HG03064 (cell line): Measurements from ENCODE around the gene MAPRE3.

Experiments
- ATAC-seq: cut with Tn5 transposase; IDR thresholded peaks from one replicate; pipeline ENCODE4 v1.9.1; 2021; ENCODE audit warnings: low read depth; ENCODE audit not compliant: unreplicated experiment

MAPRE3 gene

DNA sequence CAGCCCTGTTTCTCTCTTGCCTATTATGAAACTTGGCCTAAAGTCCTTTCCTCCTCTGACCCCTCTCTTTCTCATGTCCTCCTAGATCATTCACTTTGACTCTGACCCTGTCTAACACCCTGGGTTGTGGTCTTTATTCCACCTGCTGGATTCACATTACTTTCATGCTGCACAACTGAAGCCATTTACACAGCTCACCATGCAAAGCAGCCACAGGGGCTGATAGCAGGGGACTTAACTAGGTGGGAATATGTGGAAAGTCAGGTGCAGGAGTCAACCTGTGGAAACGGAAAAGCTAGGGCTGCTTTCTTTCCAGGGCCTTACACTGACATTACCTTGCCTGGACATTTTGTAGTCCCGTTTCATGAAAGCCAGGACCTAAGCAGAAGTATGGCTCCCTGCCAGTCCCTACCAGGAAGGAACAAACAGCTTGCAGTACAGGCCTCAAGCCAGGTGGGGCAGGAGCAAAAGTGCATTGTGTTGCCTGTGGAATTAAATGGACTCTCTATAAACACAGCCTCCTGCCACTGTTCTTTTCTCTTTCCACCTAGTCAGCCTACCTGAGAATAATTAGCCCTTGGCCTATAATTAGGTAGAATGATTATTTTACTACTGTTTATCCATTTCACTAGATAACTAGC lies 11.8 kb downstream of the MAPRE3 start:
- ATAC-seq: no peak

DNA sequence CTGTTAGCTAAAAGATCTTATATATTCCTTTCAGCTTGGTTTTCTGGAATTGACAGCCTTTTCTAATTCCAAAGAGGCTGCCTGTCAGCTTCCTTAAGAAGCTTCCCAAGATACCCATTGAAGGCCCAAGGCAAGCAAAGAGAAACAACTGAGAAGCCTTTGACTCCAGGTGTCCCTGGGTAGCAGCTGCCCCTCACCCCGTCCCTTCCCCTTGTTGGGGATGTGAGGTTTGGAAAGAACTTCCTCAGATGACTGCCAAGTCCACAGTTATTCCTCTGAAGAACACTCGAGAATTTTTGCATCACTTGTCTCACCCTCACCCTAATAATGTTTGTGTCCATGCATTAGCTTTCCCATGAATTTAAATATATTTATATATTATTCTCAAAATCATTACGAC lies 13.3 kb downstream of the MAPRE3 start:
- no peak for ATAC-seq

DNA sequence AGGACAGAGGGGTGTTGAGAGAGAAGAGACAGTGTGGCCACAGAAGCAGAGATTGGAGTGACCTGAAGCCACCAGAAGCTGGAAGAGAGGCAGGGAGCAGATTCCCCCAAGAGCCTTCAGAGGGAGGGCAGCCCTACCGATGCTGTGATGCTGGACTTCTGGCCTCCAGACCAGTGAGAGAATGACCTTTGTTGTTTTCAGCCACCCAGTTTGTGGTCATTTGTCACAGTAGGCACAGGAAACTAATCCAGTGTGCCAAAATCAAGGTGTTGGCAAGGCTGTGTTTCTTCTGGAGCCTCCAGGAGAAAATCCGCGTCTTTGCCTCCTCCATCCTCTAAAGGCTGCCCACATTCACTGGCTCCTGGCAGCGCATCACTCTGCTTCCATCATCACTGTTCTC lies 15.4 kb downstream of the MAPRE3 start:
- no peak for ATAC-seq

DNA sequence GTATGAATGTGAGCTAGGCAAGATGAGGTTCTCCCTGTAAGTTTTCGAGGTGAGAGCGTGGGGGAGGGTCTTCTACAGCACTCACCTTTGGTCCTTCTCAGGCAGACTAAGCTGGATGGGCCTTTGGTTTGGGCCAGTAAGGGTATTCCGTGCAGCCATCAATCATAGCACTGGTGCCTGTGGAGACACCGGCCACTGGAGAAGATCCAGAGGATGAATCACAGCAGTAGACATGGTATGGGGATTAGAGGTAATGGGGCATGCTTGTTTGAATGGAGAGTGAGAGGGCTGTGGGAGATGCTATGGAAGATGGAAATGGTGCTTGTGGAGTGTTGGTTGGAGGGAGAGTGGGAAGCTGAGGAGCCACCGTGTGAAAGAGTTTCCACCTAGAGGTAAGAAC lies 16.1 kb downstream of the MAPRE3 start:
- ATAC-seq: no peak

DNA sequence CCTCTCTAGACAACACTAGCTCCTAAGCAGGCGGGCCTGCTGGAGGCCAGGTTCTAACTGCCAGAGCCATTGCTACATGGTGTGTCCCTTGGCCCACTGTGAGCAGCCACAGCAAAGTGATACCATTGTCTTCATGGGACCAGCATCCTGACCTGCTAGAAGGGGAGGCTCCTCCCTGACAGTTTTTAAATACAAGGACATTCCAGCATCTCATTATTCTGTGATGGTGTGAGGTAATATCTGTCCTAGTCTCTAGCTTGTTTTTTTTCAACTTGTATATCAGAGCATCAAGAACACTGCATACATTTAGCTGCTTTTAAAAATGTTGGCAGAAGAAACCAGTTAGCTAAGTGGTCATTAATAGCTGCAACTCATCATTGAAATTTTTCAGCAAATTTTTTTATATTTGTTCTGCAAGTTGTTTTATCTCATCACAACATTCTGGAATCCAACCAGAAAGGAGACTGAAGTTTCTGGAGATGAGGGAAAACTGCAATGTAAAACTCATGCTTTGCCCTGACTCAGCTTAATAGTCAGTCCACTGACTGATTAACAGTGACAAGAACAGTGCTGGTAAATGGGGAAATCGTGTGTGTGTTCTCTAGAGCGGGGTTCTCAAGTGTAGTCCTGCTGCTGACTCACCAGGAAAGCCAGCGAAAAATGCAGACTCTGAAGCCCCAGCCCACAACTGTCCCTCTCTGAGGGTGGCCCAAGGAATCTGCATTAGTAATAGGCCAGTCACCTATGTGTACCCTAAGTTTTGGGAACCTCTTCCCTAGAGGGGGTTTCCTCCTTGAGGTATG lies 17.8 kb downstream of the MAPRE3 start:
- ATAC-seq: no peak

DNA sequence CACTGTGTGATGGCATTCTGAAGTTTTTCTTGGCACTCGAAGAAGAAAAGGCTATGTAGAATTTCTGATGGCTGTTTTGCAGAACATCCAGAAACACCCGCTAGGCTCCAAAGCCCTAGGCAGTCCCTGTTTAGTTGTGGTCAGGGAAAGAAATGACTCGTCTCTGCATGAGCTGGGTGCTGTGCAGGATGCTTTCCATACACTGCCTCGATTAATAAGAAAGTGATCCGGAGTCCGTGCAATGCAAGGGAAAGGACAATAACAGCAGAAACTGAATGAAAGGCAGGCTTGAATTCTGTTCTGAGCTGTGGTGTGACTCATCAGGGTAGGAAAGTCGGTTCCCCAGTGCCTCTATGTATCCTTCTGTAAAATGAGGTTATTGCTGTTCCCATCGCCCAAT lies 18.7 kb downstream of the MAPRE3 start:
- ATAC-seq: no peak

DNA sequence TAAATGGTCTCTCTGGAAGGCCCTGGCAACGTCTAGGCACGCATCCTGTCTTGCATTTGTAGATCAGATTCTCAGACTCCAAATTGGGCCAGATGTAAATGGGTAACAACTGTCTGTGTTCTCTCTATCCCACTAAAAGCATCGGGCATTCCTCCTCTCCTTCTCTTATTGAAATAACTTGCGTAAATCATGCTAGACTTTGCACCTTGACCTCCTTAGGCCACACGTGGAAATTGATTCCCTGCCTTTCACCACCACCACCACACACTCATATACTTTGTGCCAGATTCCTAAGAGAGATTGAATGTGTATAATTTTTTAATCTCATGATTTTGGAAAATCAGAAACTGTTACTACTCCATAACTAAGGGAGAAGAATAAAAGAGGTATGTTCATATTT lies 21.3 kb downstream of the MAPRE3 start:
- no peak for ATAC-seq

DNA sequence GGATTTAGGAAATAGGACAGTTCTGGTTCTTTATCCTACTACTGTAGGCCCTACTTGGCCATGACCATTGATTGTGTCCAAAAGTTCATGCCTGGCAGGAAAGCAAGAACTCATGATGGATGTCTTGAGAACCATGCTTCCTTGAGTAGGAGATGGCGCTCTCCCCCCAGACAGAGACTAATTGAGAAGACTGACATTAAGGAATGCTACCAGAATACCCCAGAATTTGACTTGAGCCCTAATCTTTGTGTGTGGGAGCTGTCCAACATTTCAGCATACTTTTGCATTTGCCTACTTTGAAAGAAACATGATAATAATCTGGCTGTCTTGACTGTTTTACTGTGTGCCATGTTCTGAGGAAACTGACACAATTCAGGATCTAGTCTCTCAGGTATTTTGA lies 23.3 kb downstream of the MAPRE3 start:
- ATAC-seq: no peak

DNA sequence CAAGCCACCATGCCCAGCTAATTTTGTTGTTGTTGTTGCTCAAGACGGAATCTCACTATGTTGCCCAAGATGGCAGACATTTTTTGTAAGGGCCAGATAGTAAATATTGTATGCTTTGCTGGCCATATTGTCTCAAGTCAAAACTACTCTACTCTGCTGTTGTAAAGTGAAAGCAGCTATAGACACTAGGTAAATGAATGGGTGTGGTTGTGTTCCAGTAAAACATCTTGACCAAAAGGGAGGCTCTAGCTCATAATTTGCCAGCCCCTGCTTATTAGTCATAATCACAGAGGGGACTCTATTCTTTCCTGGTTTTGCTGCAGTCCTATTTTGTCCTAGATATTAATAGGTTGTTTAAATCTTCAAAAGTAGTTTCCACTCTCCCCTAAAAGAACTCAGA lies 24.5 kb downstream of the MAPRE3 start:
- no peak for ATAC-seq

DNA sequence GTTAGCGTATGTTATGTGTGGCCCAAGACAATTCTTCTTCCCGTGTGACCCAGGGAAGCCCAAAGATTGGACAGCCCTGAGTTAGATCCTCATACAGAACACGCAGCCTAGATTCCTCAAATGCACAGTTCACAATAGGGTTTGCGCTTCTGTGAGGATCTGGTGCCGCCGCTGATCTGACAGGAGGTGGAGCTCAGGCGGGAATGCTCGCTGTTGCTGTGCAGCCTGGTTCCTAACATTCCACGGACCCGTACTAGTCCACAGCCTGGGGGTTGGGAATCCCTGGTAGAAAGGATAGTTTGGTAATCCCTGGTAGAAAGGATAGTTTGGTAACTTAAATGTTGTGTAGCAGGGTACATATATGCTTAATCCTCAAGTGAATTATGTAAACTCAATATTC lies 27.0 kb downstream of the MAPRE3 start:
- no peak for ATAC-seq

DNA sequence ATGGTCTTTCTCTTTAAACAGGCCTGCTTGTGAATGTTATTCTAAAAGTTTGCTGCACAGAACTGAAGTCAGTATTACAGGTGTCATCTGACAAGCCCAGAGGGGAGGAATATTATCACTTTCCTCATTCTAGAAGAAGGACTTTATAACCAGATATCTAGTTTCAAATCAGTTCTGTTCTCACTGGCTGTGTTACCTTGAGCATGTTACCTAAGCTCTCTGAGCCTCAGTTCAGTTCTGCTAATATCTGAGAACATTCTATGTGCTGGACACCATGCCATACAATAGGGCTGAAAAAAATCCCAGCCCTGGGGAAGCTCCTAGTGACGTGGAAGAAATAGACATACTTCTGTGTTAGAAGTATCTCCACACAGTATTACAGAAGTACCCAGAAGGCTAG lies 27.9 kb downstream of the MAPRE3 start:
- no peak for ATAC-seq

DNA sequence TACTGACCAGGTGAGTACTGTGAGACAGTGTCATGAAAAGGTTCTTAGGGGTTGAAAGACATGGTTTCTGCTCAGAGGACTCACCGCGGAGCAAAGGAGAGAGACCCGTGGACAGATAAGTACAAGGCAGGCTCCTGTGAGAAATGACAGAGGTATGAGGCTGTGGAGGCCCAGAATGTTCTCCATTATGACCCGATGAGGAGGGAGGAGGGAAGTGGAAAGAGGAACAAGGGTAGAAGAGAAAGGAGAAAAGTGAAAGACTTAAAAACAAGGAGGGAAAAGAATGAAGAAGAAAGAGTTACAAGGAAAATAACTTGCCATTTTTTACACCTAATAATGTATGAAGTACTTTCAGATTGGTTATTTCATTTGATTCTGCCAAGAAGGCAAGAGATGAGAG lies 29.8 kb downstream of the MAPRE3 start:
- ATAC-seq: no peak

DNA sequence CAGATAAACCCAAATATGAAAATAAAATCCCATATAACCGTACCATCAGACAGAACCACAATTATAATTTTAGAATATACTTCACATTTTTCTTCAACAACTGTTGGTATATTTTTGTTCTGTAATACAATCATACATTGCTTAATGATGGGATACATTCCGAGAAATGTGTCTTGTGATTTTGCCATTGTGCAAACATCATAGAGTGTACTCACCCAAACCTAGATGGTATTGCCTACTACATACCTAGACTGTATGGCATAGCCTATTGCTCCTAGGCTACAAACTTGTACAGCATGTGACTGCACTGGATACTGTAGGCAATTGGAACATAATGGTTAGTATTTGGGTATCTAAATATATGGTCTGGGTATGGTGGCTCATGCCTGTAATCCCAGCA lies 30.6 kb downstream of the MAPRE3 start:
- ATAC-seq: no peak

DNA sequence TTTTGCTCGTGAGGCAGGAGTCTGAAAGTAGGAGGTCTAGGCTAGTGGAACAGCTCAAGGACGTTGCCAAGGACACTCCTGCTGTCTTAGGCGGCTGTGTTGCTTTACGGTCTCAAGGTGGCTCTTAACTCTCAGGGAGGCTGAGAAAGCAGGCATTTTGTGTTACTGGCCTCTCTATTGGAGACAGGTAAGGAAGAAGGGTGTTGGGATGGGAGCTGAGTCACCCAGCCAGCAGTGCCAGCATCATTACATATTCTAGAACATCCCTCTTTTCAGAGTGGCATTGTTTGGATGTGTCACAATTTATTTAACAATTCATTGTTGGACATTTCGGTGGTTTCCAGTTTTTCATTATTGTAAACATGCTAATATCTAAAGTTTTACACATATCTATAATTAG lies 31.5 kb downstream of the MAPRE3 start:
- ATAC-seq: no peak

DNA sequence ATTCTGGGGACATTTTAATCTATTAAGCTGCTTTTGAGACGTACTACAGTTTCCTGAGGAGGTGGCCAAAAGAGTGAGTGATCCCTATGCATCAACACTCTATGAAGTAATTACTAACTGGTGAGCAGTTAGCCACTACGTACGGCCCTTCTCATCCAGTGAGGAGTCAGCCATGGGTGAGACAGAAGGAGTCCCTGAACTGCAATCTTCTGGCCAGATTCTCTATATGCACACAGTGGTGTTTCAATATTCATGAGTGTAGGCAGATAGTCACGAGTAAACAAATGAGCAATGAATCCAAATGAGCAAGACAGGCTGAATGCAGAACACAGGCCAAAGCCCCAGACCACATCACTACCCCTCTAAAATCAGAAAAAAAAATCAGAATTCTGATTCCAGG lies 32.6 kb downstream of the MAPRE3 start:
- no peak for ATAC-seq

DNA sequence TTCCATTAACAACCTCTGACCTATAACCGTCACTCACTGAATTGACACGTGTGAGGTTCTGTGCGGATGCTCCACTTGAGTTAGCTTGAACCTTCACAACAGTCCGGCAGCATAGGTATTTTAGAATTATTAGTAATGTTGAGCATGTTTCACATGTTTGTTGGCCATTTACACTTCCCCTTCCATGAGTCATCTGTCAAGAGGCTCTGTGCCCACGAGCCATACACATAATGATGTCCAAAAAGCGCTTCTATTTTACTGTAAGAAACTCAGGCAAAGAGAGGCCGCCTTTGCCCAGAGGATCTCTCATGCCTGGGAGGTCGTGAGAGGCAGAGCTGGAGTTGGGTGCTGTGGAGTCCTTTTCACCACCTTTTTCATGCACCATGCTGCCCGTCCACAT lies 33.4 kb downstream of the MAPRE3 start:
- ATAC-seq: no peak

DNA sequence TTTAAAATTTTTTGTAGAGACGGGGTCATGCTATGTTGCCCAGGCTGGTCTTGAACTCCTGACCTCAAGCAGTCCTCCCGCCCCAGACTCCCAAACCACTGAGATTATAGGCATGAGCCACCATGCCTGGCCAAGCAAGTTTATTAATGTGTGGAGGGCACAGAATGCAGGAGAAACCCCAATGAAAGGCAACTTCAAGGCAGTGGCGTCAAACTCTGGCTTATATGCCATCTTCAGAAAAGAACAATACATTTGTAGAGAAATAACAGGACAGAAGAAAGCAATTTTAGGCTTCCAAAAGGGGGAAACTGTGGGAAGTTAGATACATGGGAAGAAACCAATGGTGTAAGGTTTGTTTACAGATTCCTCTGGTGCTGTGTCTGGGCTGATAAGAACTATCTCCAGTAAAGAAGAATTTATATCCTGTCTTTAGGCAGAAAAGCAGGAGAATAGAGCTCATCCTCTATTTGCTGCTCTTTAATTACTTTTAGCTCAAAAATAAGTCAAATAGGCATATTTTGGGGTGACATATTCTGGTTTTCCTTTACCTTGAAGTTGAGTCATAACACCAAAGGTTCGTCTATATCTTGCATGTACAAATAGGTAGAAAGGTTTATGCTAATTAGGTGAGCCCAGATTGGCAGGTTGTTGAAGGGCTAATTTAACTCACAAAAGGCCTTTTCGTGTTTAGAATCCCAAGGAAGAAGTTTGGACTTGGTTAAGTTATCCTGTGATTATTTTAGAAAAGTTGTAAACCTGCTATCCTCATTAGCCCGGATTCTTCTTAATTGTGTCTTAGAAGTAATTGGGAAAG lies 36.4 kb downstream of the MAPRE3 start:
- ATAC-seq: no peak

DNA sequence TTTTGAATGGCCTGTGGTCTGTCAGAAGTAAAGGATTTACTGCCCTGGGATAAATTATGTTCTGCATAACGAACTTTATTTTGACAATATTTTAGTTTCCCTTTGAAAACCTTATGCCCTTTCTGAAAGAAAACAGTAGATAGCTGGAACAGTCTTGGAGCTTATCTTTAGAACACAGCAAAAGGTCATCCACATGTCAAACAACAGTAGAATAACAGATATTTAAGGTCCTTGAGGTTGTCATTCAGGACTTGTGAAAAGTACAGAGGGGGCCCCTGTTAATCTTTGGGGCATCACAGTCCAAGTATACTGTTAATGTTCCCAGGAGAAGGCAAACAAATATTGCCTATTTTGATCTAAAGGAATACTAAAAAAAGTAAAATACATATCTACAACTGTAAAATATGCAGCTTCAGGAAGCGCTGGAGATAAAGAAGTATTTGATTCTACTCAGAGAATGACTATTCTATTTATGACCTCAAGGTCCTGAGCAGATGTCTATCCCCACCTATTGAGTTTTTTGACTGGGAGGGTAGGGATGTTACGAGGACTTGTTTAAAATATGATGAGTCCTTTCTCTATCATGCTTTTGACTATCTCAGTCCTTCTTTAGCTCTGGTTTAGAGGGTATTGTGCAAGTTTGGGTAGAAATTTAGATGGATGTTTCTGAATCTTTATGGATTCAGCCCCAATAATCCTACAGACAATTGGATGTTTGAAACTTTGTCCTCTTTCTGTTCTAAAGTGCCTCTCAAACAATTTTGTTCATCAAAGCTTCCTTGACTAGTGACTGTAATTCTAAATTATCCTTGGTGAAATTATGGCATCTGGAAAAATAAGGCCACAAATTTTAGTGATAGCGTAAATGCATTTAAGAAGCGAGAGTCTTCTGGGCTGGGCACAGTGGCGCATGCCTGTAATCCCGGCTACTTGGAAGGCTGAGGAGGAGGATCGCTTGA lies 37.3 kb downstream of the MAPRE3 start:
- no peak for ATAC-seq

DNA sequence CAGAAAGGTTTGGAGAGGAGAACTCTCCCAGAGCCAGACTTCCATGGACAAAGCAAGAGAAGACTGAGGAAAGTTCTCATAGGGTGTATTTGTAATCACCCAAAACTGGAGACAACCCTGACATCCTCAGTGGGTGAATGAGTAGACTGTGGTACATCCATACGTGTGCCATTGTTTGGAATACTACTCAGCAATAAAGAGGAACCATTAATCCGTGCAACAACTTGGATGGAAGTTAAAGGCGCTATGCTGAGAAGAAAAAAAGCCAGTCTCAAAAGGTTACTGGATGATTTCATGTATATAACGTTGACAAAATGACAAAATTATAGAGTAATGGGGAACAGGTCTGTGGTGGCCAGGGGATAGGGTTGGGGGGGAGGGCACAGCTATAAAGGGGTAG lies 38.2 kb downstream of the MAPRE3 start:
- no peak for ATAC-seq

DNA sequence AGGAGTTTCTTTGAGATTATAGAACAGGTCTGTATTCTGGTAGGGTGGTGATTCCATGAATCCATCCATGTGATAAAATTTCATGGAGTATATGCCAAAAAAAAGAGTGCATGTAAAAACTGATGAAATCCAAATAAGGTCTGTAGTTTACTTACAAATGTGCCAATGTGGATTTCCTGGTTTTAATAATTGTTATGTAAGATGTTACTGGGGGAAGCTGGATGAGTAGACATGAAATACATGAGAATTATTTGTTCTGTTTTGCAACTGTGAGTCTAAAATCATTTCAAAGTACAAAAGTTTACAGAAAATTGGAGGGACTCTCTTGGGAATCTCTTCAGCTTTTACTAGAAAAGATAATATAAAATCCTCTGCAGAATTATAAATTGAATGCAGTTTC lies 38.6 kb downstream of the MAPRE3 start:
- ATAC-seq: no peak

DNA sequence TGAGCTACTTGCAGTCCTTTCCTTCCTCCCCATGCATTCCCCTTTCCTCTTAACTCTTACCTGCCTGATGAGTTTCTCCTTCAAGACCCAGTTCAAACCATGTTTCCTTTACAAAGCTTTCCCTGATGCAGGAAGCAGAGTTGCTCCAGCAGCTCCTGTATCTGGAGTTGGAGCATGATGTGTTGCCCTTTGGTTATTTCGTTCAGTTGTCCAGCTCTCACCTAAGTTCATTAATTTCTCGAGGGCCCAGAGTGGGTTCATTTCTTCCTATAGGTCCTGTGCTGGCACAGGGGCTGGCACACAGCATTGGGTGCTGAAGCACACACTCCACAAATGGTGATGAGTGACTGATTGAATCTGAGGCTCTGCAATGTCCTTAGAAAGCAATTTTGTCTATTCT lies 39.3 kb downstream of the MAPRE3 start:
- no peak for ATAC-seq
